WI38 (cell line): ENCODE measurements around the gene WDR90.

Experiments used
- H3K4me3 ChIP-seq: 2 replicates; pipeline ENCODE4 v1.5.1; 2011; ENCODE audit warnings: low read depth, mild to moderate bottlenecking, control low read depth, low read length
- TF ChIP-seq, protein P1 (sequence below): IDR thresholded peaks from 2 replicates; pipeline ENCODE4 v1.5.1; 2012; ENCODE audit warnings: low read depth, mild to moderate bottlenecking, control low read depth, low read length

WDR90 gene

DNA sequence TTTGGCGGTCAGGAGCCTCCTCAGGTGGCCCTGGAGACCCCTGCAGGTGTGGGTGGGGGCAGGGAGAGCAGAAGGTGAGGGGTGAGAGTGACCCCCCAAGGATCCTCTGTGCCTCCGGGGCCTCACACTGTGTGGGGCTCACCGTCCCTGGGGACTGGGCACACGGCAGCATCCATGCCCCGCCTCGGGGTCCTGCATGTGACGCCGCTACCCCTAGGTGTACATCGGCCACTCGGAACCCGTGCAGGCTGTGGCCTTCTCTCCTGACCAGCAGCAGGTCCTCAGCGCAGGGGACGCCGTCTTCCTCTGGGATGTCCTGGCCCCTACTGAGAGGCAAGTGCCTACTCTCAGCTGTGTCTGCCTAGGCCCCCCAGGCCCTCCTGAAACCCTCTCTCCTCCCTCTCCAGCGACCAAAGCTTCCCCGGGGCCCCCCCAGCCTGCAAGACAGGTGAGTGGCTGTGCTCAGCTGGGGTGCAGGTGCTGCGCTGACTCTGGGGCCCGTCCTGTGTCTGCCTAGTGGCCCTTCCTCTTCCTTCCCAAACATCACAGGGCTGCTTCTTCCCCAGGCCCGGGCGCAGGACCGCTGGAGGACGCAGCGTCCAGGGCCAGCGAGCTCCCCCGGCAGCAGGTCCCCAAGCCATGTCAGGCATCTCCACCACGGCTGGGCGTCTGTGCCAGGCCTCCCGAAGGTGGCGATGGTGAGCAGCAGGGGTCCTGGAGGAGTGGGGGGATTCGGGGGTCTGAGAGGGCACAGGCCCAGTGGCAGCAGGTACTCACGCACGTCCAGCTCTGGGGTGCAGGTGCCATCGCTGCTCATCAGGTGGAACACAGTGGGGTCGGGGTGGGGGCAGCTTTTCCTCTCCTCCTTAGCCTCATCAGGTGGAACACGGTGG, 9.8 kb downstream of the WDR90 start:
- TF ChIP-seq, protein P1, sequence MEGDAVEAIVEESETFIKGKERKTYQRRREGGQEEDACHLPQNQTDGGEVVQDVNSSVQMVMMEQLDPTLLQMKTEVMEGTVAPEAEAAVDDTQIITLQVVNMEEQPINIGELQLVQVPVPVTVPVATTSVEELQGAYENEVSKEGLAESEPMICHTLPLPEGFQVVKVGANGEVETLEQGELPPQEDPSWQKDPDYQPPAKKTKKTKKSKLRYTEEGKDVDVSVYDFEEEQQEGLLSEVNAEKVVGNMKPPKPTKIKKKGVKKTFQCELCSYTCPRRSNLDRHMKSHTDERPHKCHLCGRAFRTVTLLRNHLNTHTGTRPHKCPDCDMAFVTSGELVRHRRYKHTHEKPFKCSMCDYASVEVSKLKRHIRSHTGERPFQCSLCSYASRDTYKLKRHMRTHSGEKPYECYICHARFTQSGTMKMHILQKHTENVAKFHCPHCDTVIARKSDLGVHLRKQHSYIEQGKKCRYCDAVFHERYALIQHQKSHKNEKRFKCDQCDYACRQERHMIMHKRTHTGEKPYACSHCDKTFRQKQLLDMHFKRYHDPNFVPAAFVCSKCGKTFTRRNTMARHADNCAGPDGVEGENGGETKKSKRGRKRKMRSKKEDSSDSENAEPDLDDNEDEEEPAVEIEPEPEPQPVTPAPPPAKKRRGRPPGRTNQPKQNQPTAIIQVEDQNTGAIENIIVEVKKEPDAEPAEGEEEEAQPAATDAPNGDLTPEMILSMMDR: no peak
- H3K4me3 ChIP-seq: no peak overlapping the region

DNA sequence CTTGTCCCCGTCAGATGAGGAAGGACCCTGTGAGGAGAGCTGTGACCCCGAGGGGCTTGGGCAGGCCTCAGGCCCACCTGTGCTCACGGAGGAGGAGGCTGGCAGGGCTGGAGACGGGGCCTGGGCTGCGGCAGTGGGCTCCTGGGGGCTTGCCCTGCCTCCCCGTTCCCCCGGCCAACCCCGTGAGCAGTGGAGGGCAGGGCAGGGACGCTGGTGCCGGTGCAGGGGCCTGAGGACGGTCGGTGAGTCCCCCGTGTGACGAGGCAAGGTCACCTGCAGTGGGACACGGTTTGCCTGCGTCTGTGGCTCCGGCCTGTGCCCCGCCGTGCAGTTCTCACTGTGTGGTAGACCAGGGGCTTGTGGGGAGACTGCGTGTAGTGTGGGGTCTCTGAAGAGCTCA, 10.5 kb downstream of the WDR90 start:
- H3K4me3 ChIP-seq: no peak overlapping the region
- TF ChIP-seq, protein P1: no peak

DNA sequence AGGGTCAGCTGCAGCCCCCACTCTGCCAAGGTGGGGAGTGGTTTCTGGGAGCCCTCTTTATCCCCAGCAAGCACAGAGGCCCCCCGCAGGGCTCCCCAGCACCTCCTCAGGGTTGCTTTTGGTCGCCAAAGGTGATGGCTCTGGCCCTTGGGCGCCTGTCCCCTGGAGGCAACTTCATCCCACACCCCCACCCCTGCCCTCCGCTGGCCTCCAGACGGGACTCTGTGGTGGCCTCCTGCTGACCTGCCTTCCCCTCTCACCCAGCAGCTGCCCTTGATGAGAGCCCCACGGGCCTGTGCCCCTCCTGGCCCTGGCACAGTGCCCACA, 10.9 kb downstream of the WDR90 start:
- no peak overlapping the region for H3K4me3 ChIP-seq
- TF ChIP-seq, protein P1: no peak

DNA sequence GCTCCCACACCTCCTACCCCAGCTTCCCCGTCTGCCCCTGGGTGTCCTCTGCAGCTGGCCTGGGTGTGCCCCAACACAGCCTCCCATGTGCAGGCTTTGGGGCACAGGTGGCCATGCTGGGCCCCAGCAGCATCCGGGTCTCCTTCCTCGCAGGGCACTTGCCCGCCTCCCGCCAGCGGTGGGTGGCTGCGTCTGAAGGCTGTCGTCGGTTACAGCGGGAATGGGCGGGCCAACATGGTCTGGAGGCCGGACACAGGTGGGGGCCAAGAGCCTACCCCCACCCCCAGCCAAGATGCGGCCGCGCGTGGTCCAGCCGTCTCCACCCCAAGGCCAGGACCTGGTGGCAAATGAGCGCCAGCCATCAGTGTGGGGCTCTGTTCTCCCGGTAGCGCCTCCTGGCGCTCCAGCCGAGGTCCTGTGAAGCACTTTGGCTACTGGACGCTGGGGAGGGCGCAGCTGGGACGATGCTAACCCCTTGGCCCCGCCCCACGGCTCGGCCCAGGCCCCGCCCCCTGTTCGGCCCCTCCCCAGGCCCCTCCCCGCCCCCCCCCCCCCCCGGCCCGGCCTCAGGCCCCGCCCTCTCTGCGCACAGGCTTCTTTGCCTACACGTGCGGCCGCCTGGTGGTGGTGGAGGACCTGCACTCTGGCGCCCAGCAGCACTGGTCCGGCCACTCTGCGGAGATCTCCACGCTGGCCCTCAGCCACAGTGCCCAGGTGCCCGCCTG, 11.5 kb downstream of the WDR90 start:
- no peak overlapping the region for H3K4me3 ChIP-seq
- TF ChIP-seq, protein P1: no peak

DNA sequence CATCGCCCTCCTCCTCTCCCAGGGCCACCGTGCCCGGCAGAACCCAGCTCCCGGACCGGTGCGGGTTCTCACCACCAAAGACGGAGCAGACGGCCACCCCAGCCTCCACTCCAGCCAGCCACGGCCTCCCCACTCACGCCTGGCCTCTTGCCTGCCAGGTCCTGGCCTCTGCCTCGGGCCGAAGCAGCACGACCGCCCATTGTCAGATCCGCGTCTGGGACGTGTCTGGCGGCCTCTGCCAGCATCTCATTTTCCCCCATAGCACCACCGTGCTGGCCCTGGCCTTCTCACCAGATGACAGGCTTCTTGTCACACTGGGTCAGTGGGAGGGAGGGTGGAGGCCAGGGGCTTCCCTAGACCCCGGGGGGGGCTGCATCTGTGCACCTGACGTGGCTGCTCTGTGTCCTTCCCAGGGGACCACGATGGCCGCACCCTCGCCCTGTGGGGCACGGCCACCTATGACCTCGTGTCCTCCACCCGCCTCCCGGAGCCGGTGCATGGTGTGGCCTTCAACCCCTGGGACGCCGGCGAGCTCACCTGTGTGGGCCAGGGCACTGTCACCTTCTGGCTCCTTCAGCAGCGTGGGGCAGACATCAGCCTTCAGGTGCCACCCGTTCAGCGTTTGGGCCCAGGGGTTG, 12.1 kb downstream of the WDR90 start:
- no peak overlapping the region for H3K4me3 ChIP-seq
- TF ChIP-seq, protein P1: no peak

DNA sequence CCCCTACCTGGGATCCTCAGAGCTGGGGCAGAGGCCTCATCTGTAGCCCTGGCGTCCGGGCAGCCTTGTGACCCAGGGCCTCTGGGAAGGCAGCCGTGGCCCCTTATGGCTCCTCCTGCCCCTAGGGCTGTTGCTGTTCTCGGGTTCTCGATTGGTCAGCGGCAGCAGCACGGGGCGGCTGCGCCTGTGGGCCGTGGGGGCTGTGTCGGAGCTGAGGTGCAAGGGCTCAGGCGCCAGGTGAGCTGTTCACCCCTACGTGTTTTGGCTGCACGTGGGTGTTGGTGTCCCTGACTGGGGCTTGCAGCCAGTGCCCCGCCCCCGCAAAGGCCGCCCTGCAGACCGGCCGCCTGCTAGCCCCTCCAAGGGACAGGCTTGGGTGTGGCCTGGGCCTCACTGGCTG, 12.9 kb downstream of the WDR90 start:
- TF ChIP-seq, protein P1: no peak
- no peak overlapping the region for H3K4me3 ChIP-seq

DNA sequence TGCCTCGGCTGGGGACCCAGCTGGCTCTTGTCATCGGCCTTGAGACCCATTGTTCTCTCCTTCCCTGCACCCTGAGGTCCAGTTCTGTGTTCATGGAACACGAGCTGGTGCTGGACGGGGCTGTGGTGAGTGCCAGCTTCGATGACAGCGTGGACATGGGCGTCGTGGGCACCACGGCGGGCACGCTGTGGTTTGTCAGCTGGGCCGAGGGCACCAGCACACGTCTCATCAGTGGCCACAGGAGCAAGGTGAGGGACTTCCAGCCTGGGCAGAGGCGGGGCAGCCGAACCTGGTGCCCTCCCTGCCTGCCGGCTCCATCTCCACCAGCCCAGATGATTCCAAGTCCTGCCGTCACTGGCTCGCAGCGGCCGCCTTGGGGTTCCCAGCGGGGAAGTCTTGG, 13.4 kb downstream of the WDR90 start:
- TF ChIP-seq, protein P1: no peak
- H3K4me3 ChIP-seq: no peak overlapping the region
